PC-9 (cell line): ENCODE data around the gene DRD5. TPM values are rescaled to one million over a fixed set of nuclear protein-coding genes. Genes with fewer than 3 reads are reported as not detected.

Experiments used
- BruUV-seq: library from RNA; stranded (reverse); fragments of 400-500 nt; replicated peaks from 2 replicates; lab custom pipeline; 2021; lab: Mats Ljungman, UMichigan
- CTCF ChIA-PET: fragments of 300-600 bp; sonication (Branson Sonifier 250); formaldehyde crosslinking; loops from one replicate; lab custom pipeline; 2022; ENCODE audit warnings: antibody characterized with exemption; lab: Charles Lee
- POLR2A ChIA-PET: fragments of 300-600 bp; sonication (Branson Sonifier 250); formaldehyde crosslinking; loops from one replicate; lab custom pipeline; 2022; ENCODE audit warnings: antibody characterized with exemption; ENCODE audit not compliant: unreplicated experiment; lab: Charles Lee
- DNase-seq, 2 experiments: peaks; one replicate each; pipeline versions ENCODE4 v3.0.0 to v3.0.0-alpha.2; 2015 to 2022; ENCODE audit warnings: mixed read lengths in 1 of 2
- H2AFZ ChIP-seq: fragments of 200-600 bp; sonication (generic); 2 replicates; pipeline ENCODE4 v1.8.1; 2017; ENCODE audit warnings: antibody characterized with exemption
- H3F3A ChIP-seq: fragments of 200-600 bp; sonication (generic); 2 replicates; pipeline ENCODE4 v1.8.1; 2017; ENCODE audit warnings: antibody characterized with exemption, mild to moderate bottlenecking, low read depth; ENCODE audit not compliant: insufficient read depth
- H3K27ac ChIP-seq: fragments of 200-600 bp; sonication (generic); 2 replicates; pipeline ENCODE4 v1.6.1; 2016; ENCODE audit warnings: mixed run types
- H3K27me3 ChIP-seq: fragments of 200-600 bp; sonication (generic); 2 replicates; pipeline ENCODE4 v1.6.1; 2016; ENCODE audit warnings: low read depth, mixed run types; ENCODE audit not compliant: insufficient read depth
- H3K36me3 ChIP-seq: fragments of 200-600 bp; sonication (generic); 2 replicates; pipeline ENCODE4 v1.6.1; 2016; ENCODE audit warnings: low read depth, mixed run types
- H3K4me1 ChIP-seq: fragments of 200-600 bp; sonication (generic); replicated peaks from 2 replicates; pipeline ENCODE4 v1.6.1; 2016; ENCODE audit warnings: mixed run types; ENCODE audit not compliant: insufficient read depth
- H3K4me2 ChIP-seq: fragments of 200-600 bp; sonication (generic); 2 replicates; pipeline ENCODE4 v1.6.1; 2017; ENCODE audit warnings: mixed run types
- H3K4me3 ChIP-seq: fragments of 200-600 bp; sonication (generic); 2 replicates; pipeline ENCODE4 v1.6.1; 2016; ENCODE audit warnings: mixed run types
- H3K79me2 ChIP-seq: fragments of 200-600 bp; sonication (generic); 2 replicates; pipeline ENCODE4 v1.6.1; 2017; ENCODE audit warnings: low read depth, mixed run types
- H3K9me2 ChIP-seq: fragments of 200-600 bp; sonication (generic); 2 replicates; pipeline ENCODE4 v1.8.1; 2017; ENCODE audit warnings: mild to moderate bottlenecking; ENCODE audit not compliant: insufficient read depth
- H3K9me3 ChIP-seq: fragments of 200-600 bp; sonication (generic); 2 replicates; pipeline ENCODE4 v1.8.1; 2016; ENCODE audit warnings: low read depth; ENCODE audit not compliant: insufficient read depth
- H4K20me1 ChIP-seq: fragments of 200-600 bp; sonication (generic); 2 replicates; pipeline ENCODE4 v1.8.1; 2017; ENCODE audit not compliant: insufficient read depth
- CTCF ChIP-seq: fragments of 200-600 bp; sonication (generic); conservative IDR thresholded peaks from 2 replicates; pipeline ENCODE4 v1.6.1; 2017; ENCODE audit warnings: mixed run types, antibody characterized with exemption, mild to moderate bottlenecking, moderate library complexity
- EZH2 ChIP-seq: fragments of 200-600 bp; sonication (generic); IDR thresholded peaks from 2 replicates; pipeline ENCODE4 v1.8.0; 2017; ENCODE audit warnings: antibody characterized with exemption, low read depth
- intact Hi-C: fragments of 100-400 bp; cut with micrococcal nuclease; formaldehyde crosslinking; loops from one replicate; pipeline ENCODE4 v1.10.0; 2022; ENCODE audit not compliant: unreplicated experiment
- total RNA-seq: library from RNA; stranded (reverse); gene quantifications from 2 replicates; pipeline ENCODE4 v1.2.3, GENCODE V29; 2021

DRD5 gene
- total RNA-seq, 1 experiment from 2014 or later, result not detected

GRCh38 chr4:9816285-9816684 lies 34.9 kb downstream of the DRD5 start:
- no peak overlapping the region for H2AFZ ChIP-seq
- CTCF ChIA-PET, result no interaction called here
- DNase-seq, result no peak
- no peaks in the 10 kb centered on the region for H3K4me1 ChIP-seq
- no peaks in the 10 kb centered on the region for H3F3A ChIP-seq
- H3K4me2 ChIP-seq, result no peak overlapping the region
- H3K9me3 ChIP-seq, result no peaks in the 10 kb centered on the region
- no peaks in the 10 kb centered on the region for H3K36me3 ChIP-seq
- no peaks in the 10 kb centered on the region for H4K20me1 ChIP-seq
- no TSS peak for BruUV-seq
- no peak overlapping the region for H3K27ac ChIP-seq
- H3K79me2 ChIP-seq, result no peaks in the 10 kb centered on the region
- H3K9me2 ChIP-seq, result no peaks in the 10 kb centered on the region
- peaks cover 53% of the 10 kb centered on the region; the same call in 1 of the 2 replicates for H3K27me3 ChIP-seq
- POLR2A ChIA-PET, result no interaction called here
- TF ChIP-seq EZH2 (no peak), CTCF (no peak)
- intact Hi-C loops, result no loop called here
- no peak overlapping the region for H3K4me3 ChIP-seq

GRCh38 chr4:9820343-9820742 lies 38.9 kb downstream of the DRD5 start:
- TF ChIP-seq EZH2 (no peak), CTCF (no peak)
- intact Hi-C loops, result no loop called here
- Histone ChIP-seq H3K36me3 (no peaks in the 10 kb centered on the region), H3K4me2 (no peak overlapping the region), H3K4me1 (no peaks in the 10 kb centered on the region), H2AFZ (no peak overlapping the region), H3K79me2 (no peaks in the 10 kb centered on the region), H3K4me3 (no peak overlapping the region), H3K27me3 (peaks cover 36% of the 10 kb centered on the region; the same call in 1 of the 2 replicates), H3K9me3 (no peaks in the 10 kb centered on the region), H3K27ac (no peak overlapping the region), H4K20me1 (no peaks in the 10 kb centered on the region), H3F3A (no peaks in the 10 kb centered on the region), H3K9me2 (no peaks in the 10 kb centered on the region)
- ChIA-PET CTCF (no interaction called here), POLR2A (no interaction called here)
- no TSS peak for BruUV-seq
- DNase-seq, result no peak

GRCh38 chr4:9825049-9825448 lies 43.6 kb downstream of the DRD5 start:
- ChIA-PET POLR2A (no interaction called here), CTCF (no interaction called here)
- Histone ChIP-seq H3K27ac (no peak overlapping the region), H3F3A (no peaks in the 10 kb centered on the region), H3K36me3 (no peaks in the 10 kb centered on the region), H3K4me1 (no peaks in the 10 kb centered on the region), H3K27me3 (peaks cover 14% of the 10 kb centered on the region; the same call in 1 of the 2 replicates), H3K79me2 (no peaks in the 10 kb centered on the region), H3K9me2 (no peaks in the 10 kb centered on the region), H3K4me2 (no peak overlapping the region), H3K9me3 (no peaks in the 10 kb centered on the region), H4K20me1 (no peaks in the 10 kb centered on the region), H2AFZ (no peak overlapping the region), H3K4me3 (no peak overlapping the region)
- TF ChIP-seq CTCF, result no peak
- no peak for TF ChIP-seq EZH2
- BruUV-seq, result no TSS peak
- intact Hi-C loops, result no loop called here
- DNase-seq, result no peak
